Activated CD4-positive, alpha-beta T cell treated with anti-CD3 and anti-CD28 coated beads, Interleukin-2, amount 10 ng/mL, durations not matched to agents 7 days and 5 days (primary cell): ENCODE measurements around the gene SFSWAP. TPM values are rescaled to one million over a fixed set of nuclear protein-coding genes. Genes with fewer than 3 reads are reported as not detected.
"Not testable (repeated sequence)": the region's sequence is repeated elsewhere in the genome, so short reads cannot be mapped to it uniquely, and the experiment has no call there.

Experiments used
- CTCF ChIA-PET: fragments of 350-600 bp; sonication (Branson Sonifier 250); formaldehyde crosslinking; loops from one replicate; lab custom pipeline; 2021; ENCODE audit warnings: antibody characterized with exemption; lab: Charles Lee
- POLR2A ChIA-PET: fragments of 350-600 bp; sonication (Branson Sonifier 250); formaldehyde crosslinking; loops from one replicate; lab custom pipeline; 2021; ENCODE audit warnings: antibody characterized with exemption; lab: Charles Lee
- DNase-seq: peaks from one replicate; pipeline ENCODE4 v3.0.0-alpha.2; 2020
- H3K27ac Mint-ChIP-seq: one replicate; pipeline ENCODE4 v1.8.0; 2021; ENCODE audit warnings: mild to moderate bottlenecking, moderate library complexity, mixed read lengths
- H3K27me3 Mint-ChIP-seq: one replicate; pipeline ENCODE4 v1.8.0; 2021; ENCODE audit warnings: mixed read lengths
- H3K36me3 Mint-ChIP-seq: one replicate; pipeline ENCODE4 v1.8.0; 2021; ENCODE audit warnings: low read depth, mixed read lengths
- H3K4me1 Mint-ChIP-seq: one replicate; pipeline ENCODE4 v1.8.0; 2021; ENCODE audit warnings: mixed read lengths
- H3K4me3 Mint-ChIP-seq: one replicate; pipeline ENCODE4 v1.8.0; 2021; ENCODE audit warnings: mild to moderate bottlenecking, moderate library complexity, mixed read lengths
- H3K9me3 Mint-ChIP-seq: one replicate; pipeline ENCODE4 v1.8.0; 2021; ENCODE audit warnings: mixed read lengths
- total RNA-seq, 2 experiments: library from RNA; stranded (reverse); gene quantifications; one replicate each; pipeline ENCODE4 v1.2.3, GENCODE V29; 2021

The SFSWAP gene
- total RNA-seq: 10 to 100 TPM; 51.4 to 59.0 TPM

- Mint-ChIP-seq H3K27ac (peak within 1 kb of the TSS; percentile 98), H3K27me3 (no peaks in the 10 kb centered on the region), H3K36me3 (peaks cover 20% of the 10 kb centered on the region), H3K4me3 (peak within 1 kb of the TSS; percentile 99), H3K9me3 (peaks cover 2% of the 10 kb centered on the region), H3K4me1 (peaks cover 30% of the 10 kb centered on the region)
- peak; percentile 78 for DNase-seq
- CTCF ChIA-PET: no interaction called here
- POLR2A ChIA-PET: no interaction called here
These were observed at the start of gene SFSWAP for GRCh38 chr12:131710464-131711457. TSS of gene SFSWAP (plus strand) at chr12:131711090. CDS start at chr12:131711230, 140 bp downstream.

- DNase-seq, H3K36me3 Mint-ChIP-seq, H3K4me3 Mint-ChIP-seq, H3K27ac Mint-ChIP-seq, H3K27me3 Mint-ChIP-seq, H3K4me1 Mint-ChIP-seq, POLR2A ChIA-PET, CTCF ChIA-PET, H3K9me3 Mint-ChIP-seq: not testable (repeated sequence)
These were observed 49.5 kb upstream of the SFSWAP start for GRCh38 chr12:131661170-131661985.

DNA sequence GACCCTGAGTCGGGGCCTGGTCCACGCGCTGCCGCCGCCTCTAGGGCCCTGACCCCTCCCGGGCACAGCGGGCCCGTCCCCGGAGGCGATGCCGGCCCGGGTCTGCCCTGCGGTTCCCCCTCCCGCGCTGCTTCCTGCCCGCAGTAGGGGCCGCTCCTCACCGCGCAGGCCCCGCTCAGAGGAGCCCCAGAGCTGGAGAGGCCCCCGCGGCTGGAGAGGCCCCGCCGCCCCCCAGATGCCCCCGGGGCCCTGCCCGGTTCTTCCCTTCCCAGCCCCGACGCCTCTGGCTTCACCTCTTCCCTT lies 49.0 kb upstream of the SFSWAP start:
- H3K36me3 Mint-ChIP-seq, POLR2A ChIA-PET, H3K27ac Mint-ChIP-seq, H3K9me3 Mint-ChIP-seq, DNase-seq, H3K4me1 Mint-ChIP-seq, H3K27me3 Mint-ChIP-seq, CTCF ChIA-PET, H3K4me3 Mint-ChIP-seq: not testable (repeated sequence)

DNA sequence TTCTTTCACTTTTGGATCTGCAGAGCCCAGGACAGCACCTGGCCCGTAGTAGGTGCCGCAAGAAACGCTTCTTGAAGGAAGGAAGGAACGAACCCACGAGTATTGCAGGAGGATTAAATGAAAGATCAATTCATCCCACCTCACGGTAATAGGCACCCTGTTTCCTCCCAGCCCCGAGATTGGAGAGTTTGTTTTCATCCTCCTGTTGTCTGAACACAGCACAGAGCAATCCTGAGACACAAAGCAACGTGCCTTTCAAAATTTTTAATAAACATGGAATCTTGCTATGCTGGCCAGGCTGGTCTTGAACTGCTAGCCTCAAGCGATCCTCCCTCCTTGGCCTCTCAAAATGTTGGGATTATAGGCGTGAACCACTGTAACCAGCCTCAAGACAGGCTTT lies 48.5 kb upstream of the SFSWAP start:
- H3K4me3 Mint-ChIP-seq, H3K9me3 Mint-ChIP-seq, H3K36me3 Mint-ChIP-seq, DNase-seq, CTCF ChIA-PET, H3K27ac Mint-ChIP-seq, H3K4me1 Mint-ChIP-seq, H3K27me3 Mint-ChIP-seq, POLR2A ChIA-PET: not testable (repeated sequence)

- peaks cover 12% of the 10 kb centered on the region for H3K27me3 Mint-ChIP-seq
- H3K36me3 Mint-ChIP-seq, H3K9me3 Mint-ChIP-seq, H3K4me1 Mint-ChIP-seq, POLR2A ChIA-PET, DNase-seq, CTCF ChIA-PET, H3K4me3 Mint-ChIP-seq, H3K27ac Mint-ChIP-seq: not testable (repeated sequence)
These were observed 45.2 kb upstream of the SFSWAP start for GRCh38 chr12:131665666-131666065.

- H3K4me1 Mint-ChIP-seq, DNase-seq, POLR2A ChIA-PET, CTCF ChIA-PET, H3K9me3 Mint-ChIP-seq, H3K4me3 Mint-ChIP-seq, H3K36me3 Mint-ChIP-seq, H3K27ac Mint-ChIP-seq: not testable (repeated sequence)
- H3K27me3 Mint-ChIP-seq: peaks cover 12% of the 10 kb centered on the region
These were observed 44.4 kb upstream of the SFSWAP start for GRCh38 chr12:131666486-131666885.

DNA sequence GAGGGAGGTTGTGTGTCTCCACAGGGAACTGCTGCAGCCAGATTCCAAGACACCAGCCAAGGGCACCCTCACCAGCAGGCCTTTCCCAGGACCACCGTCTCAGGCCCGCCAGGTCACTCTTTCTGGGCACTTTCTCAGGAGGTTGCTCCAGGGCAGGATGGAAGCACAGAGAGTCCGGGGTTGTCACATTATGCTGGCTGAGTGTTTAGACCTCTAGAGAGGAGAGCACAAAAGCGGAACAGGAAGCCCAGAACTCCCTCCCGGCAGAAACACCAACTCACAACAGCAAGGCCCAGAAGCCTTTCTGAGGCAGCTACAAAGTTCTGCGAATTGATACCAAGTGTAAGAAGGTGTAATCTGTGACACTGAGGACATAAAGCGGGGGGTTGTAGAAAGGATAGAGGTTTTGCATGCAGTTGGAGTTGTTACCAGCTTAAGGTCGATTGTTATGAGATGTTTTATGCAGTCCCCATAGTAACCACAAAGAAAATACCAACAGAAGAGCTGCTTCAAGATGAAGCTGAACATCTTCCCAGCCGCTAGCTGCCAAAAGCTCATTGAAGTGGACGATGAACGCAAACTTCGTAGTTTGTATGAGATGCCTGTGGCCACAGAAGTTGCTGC lies 43.8 kb upstream of the SFSWAP start:
- H3K4me3 Mint-ChIP-seq, H3K4me1 Mint-ChIP-seq, CTCF ChIA-PET, DNase-seq, H3K36me3 Mint-ChIP-seq, H3K27ac Mint-ChIP-seq, H3K9me3 Mint-ChIP-seq, POLR2A ChIA-PET: not testable (repeated sequence)
- peaks cover 12% of the 10 kb centered on the region for H3K27me3 Mint-ChIP-seq

DNA sequence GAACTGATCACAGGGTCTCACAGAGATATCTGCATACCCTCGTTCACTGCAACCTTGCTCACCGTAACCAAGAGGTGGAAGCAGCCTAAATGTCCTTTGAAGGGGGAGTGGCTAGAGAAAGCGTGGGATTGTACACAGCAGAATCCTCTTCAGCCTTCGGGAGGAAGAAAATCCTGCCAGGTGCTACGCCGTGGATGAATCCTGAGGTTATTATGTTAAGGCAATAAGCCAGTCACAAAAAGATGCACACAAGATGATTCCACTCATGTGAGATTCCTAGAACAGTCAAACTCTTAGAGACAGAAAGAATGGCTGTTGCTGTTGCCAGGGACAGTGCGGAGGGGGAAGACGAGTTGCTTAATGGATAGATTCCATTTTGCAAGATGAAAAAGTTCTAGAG lies 39.6 kb upstream of the SFSWAP start:
- DNase-seq: no peak
- ChIA-PET POLR2A (no interaction called here), CTCF (no interaction called here)
- no peaks in the 10 kb centered on the region for H3K36me3 Mint-ChIP-seq
- no peak overlapping the region for H3K4me3 Mint-ChIP-seq
- no peaks in the 10 kb centered on the region for H3K4me1 Mint-ChIP-seq
- no peaks in the 10 kb centered on the region for H3K9me3 Mint-ChIP-seq
- H3K27ac Mint-ChIP-seq: no peak overlapping the region
- peaks cover 10% of the 10 kb centered on the region for H3K27me3 Mint-ChIP-seq

DNA sequence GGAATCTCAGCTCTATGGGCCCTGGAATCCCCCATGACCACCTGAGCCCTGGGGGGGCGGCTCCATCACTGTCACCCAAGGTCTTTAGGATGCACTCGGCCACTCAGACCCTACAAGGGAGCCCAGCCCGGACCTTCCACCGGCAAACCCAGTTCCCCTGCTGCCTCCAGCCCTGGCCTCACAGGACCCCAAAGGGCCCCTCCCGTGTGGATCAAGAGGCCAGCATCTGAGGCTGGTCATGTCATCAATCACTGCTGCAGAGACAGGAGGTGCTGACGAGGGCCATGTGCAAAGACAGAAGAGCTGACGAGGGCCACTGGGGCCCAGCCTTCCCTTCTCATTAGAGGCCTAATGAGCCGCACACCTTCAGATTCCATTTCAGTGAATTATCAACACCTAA lies 39.0 kb upstream of the SFSWAP start:
- H3K9me3 Mint-ChIP-seq: peaks cover 3% of the 10 kb centered on the region
- ChIA-PET CTCF (no interaction called here), POLR2A (no interaction called here)
- no peak overlapping the region for H3K4me3 Mint-ChIP-seq
- DNase-seq: no peak
- no peaks in the 10 kb centered on the region for H3K4me1 Mint-ChIP-seq
- H3K27me3 Mint-ChIP-seq: peaks cover 10% of the 10 kb centered on the region
- H3K27ac Mint-ChIP-seq: no peak overlapping the region
- no peaks in the 10 kb centered on the region for H3K36me3 Mint-ChIP-seq

- peaks cover 3% of the 10 kb centered on the region for H3K9me3 Mint-ChIP-seq
- POLR2A ChIA-PET: no interaction called here
- no peaks in the 10 kb centered on the region for H3K4me1 Mint-ChIP-seq
- no peaks in the 10 kb centered on the region for H3K36me3 Mint-ChIP-seq
- H3K27ac Mint-ChIP-seq: no peak overlapping the region
- peaks cover 10% of the 10 kb centered on the region for H3K27me3 Mint-ChIP-seq
- CTCF ChIA-PET: no interaction called here
- no peak overlapping the region for H3K4me3 Mint-ChIP-seq
- DNase-seq: no peak
These were observed 38.5 kb upstream of the SFSWAP start for GRCh38 chr12:131672311-131672940.

- Mint-ChIP-seq H3K9me3 (peaks cover 3% of the 10 kb centered on the region), H3K27me3 (peaks cover 8% of the 10 kb centered on the region), H3K36me3 (no peaks in the 10 kb centered on the region), H3K4me1 (no peaks in the 10 kb centered on the region), H3K27ac (no peak overlapping the region), H3K4me3 (no peak overlapping the region)
- POLR2A ChIA-PET: no interaction called here
- CTCF ChIA-PET: no interaction called here
- DNase-seq: no peak
These were observed 37.7 kb upstream of the SFSWAP start for GRCh38 chr12:131672941-131673887.

- no peak overlapping the region for H3K4me3 Mint-ChIP-seq
- ChIA-PET CTCF (no interaction called here), POLR2A (no interaction called here)
- no peaks in the 10 kb centered on the region for H3K4me1 Mint-ChIP-seq
- H3K9me3 Mint-ChIP-seq: peaks cover 3% of the 10 kb centered on the region
- no peaks in the 10 kb centered on the region for H3K36me3 Mint-ChIP-seq
- no peak overlapping the region for H3K27ac Mint-ChIP-seq
- no peak for DNase-seq
- H3K27me3 Mint-ChIP-seq: peaks cover 5% of the 10 kb centered on the region
These were observed 37.0 kb upstream of the SFSWAP start for GRCh38 chr12:131673888-131674257.
